Measurements from ENCODE around the gene ZC3H12D. TPM values are rescaled to one million over a fixed set of nuclear protein-coding genes. Genes with fewer than 3 reads are reported as not detected.

ZC3H12D gene
- total RNA-seq, 1 donor from 2014 or later: 0.25 TPM

DNA sequence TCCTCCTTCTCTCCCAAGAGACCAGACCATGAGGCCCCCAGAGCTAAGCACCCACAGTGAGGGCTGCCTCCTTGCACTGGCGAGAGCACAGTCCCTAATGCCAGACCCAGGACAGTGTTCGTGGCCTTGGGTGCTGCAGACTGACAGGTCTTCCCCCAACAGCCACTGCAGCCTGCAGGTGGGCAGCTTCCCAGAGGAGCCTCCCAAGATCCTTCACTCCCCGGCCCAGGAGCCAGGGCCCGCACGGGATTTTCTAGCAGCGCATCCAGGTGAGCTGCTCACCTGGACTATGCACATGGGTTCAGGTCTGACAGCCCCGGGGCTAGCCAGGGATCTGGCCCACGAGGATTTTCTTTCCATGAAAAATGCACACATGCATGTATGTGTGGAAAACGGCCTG is 43.1 kb downstream of the ZC3H12D start:
- no peak for DNase-seq
- Histone ChIP-seq H3K27me3 (ENCODE audit: low read depth) (peaks cover 31% of the 10 kb centered on the region), H3K27ac (replicated peaks) (no peak overlapping the region), H3K36me3 (no peaks in the 10 kb centered on the region), H3K9me3 (replicated peaks) (no peaks in the 10 kb centered on the region), H3K4me1 (peaks cover 5% of the 10 kb centered on the region), H3K4me3 (no peak overlapping the region)
- intact Hi-C loops (cut with micrococcal nuclease): no loop called here
- TF ChIP-seq, protein P1, sequence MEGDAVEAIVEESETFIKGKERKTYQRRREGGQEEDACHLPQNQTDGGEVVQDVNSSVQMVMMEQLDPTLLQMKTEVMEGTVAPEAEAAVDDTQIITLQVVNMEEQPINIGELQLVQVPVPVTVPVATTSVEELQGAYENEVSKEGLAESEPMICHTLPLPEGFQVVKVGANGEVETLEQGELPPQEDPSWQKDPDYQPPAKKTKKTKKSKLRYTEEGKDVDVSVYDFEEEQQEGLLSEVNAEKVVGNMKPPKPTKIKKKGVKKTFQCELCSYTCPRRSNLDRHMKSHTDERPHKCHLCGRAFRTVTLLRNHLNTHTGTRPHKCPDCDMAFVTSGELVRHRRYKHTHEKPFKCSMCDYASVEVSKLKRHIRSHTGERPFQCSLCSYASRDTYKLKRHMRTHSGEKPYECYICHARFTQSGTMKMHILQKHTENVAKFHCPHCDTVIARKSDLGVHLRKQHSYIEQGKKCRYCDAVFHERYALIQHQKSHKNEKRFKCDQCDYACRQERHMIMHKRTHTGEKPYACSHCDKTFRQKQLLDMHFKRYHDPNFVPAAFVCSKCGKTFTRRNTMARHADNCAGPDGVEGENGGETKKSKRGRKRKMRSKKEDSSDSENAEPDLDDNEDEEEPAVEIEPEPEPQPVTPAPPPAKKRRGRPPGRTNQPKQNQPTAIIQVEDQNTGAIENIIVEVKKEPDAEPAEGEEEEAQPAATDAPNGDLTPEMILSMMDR (IDR thresholded peaks at IDR 0.05; ENCODE audit: borderline replicate concordance): no peak

GRCh38 chr6:149440735-149441671 is 43.8 kb downstream of the ZC3H12D start:
- peaks cover 28% of the 10 kb centered on the region for H3K27me3 ChIP-seq (ENCODE audit: low read depth)
- H3K27ac ChIP-seq (replicated peaks): no peak overlapping the region
- TF ChIP-seq, protein P1 (IDR thresholded peaks at IDR 0.05; ENCODE audit: borderline replicate concordance): no peak
- H3K36me3 ChIP-seq: no peaks in the 10 kb centered on the region
- H3K9me3 ChIP-seq (replicated peaks): no peaks in the 10 kb centered on the region
- intact Hi-C loops (cut with micrococcal nuclease): no loop called here
- no peak overlapping the region for H3K4me3 ChIP-seq
- H3K4me1 ChIP-seq: peaks cover 5% of the 10 kb centered on the region
- no peak for DNase-seq

- Histone ChIP-seq H3K4me3 (no peak overlapping the region), H3K36me3 (no peaks in the 10 kb centered on the region), H3K9me3 (replicated peaks) (no peaks in the 10 kb centered on the region), H3K4me1 (no peaks in the 10 kb centered on the region), H3K27ac (replicated peaks) (no peak overlapping the region), H3K27me3 (ENCODE audit: low read depth) (peaks cover 23% of the 10 kb centered on the region)
- DNase-seq: no peak
- intact Hi-C loops (cut with micrococcal nuclease): loop anchor here (5.0 kb wide), 1 partner anchor 412 kb away; no protein-coding TSS in a partner anchor
- TF ChIP-seq, protein P1 (IDR thresholded peaks at IDR 0.05; ENCODE audit: borderline replicate concordance): no peak
These were observed 45.2 kb downstream of the ZC3H12D start for GRCh38 chr6:149439626-149440025.

GRCh38 chr6:149438855-149439254 is 46.0 kb downstream of the ZC3H12D start:
- peaks cover 23% of the 10 kb centered on the region for H3K27me3 ChIP-seq (ENCODE audit: low read depth)
- H3K27ac ChIP-seq (replicated peaks): no peak overlapping the region
- no peaks in the 10 kb centered on the region for H3K36me3 ChIP-seq
- no peak overlapping the region for H3K4me3 ChIP-seq
- no peaks in the 10 kb centered on the region for H3K9me3 ChIP-seq (replicated peaks)
- H3K4me1 ChIP-seq: no peaks in the 10 kb centered on the region
- TF ChIP-seq, protein P1 (IDR thresholded peaks at IDR 0.05; ENCODE audit: borderline replicate concordance): no peak
- no peak for DNase-seq
- intact Hi-C loops (cut with micrococcal nuclease): loop anchor here (5.0 kb wide), 1 partner anchor 412 kb away; no protein-coding TSS in a partner anchor

DNA sequence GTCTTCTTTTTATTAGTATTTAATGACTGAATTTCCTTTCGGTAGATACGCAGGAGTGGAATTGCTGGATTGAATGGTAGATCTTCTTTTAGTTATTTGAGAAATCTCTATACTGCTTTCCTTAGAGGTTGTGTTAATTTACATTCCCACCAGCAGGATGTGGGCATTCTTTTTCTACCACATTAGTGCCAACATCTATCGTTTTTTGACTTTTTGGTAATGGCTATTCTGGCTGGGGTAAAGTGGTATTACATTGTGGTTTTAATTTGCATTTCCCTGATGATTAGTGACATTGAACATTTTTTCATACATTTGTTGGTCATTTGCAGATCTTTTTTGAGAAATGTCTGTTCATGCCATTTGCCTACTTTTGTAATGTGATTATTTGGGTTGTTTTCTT is 47.6 kb downstream of the ZC3H12D start:
- intact Hi-C loops (cut with micrococcal nuclease): loop anchor here (5.0 kb wide), 1 partner anchor 410 kb away; no protein-coding TSS in a partner anchor
- Histone ChIP-seq H3K36me3 (no peaks in the 10 kb centered on the region), H3K27me3 (ENCODE audit: low read depth) (peaks cover 23% of the 10 kb centered on the region), H3K27ac (replicated peaks) (no peak overlapping the region), H3K4me1 (no peaks in the 10 kb centered on the region), H3K4me3 (no peak overlapping the region), H3K9me3 (replicated peaks) (no peaks in the 10 kb centered on the region)
- DNase-seq: no peak
- TF ChIP-seq, protein P1 (IDR thresholded peaks at IDR 0.05; ENCODE audit: borderline replicate concordance): no peak

All from left ventricle myocardium inferior (tissue), 1 donor.